Smooth muscle cell (in vitro differentiated cells): Measurements from ENCODE around the gene EPRS1. TPM values are rescaled to one million over a fixed set of nuclear protein-coding genes. Genes with fewer than 3 reads are reported as not detected.

Experiments used
- DNase-seq: peaks from one replicate; lab custom pipeline; 2025; ENCODE audit not compliant: unreplicated experiment; lab: John Stamatoyannopoulos, UW
- H2AFZ ChIP-seq: fragments of 200-600 bp; sonication (generic); 2 replicates; pipeline ENCODE4 v1.6.0; 2016; ENCODE audit warnings: antibody characterized with exemption, low read depth, mild to moderate bottlenecking
- H3F3A ChIP-seq: fragments of 200-600 bp; sonication (generic); 2 replicates; pipeline ENCODE4 v1.6.0; 2017; ENCODE audit warnings: antibody characterized with exemption, low read depth
- H3K27ac ChIP-seq: fragments of 200-600 bp; sonication (generic); 2 replicates; pipeline ENCODE4 v1.5.1; 2016; ENCODE audit warnings: low read depth, mild to moderate bottlenecking
- H3K27me3 ChIP-seq: fragments of 200-600 bp; sonication (generic); 2 replicates; pipeline ENCODE4 v1.6.1; 2016; ENCODE audit warnings: low read depth, mild to moderate bottlenecking
- H3K36me3 ChIP-seq: fragments of 200-600 bp; sonication (generic); 2 replicates; pipeline ENCODE4 v1.5.1; 2016; ENCODE audit warnings: low read depth
- H3K4me1 ChIP-seq: fragments of 200-600 bp; sonication (generic); 2 replicates; pipeline ENCODE4 v1.5.1; 2016; ENCODE audit warnings: low read depth
- H3K4me2 ChIP-seq: fragments of 200-600 bp; sonication (generic); 2 replicates; pipeline ENCODE4 v1.6.0; 2016; ENCODE audit warnings: mild to moderate bottlenecking
- H3K4me3 ChIP-seq: fragments of 200-600 bp; sonication (generic); 2 replicates; pipeline ENCODE4 v1.5.1; 2016; ENCODE audit warnings: mild to moderate bottlenecking
- H3K79me2 ChIP-seq: fragments of 200-600 bp; sonication (generic); 2 replicates; pipeline ENCODE4 v1.6.0; 2016; ENCODE audit warnings: low read depth, mild to moderate bottlenecking
- H3K9ac ChIP-seq: fragments of 200-600 bp; sonication (generic); 2 replicates; pipeline ENCODE4 v1.6.0; 2016; ENCODE audit warnings: low read depth
- H3K9me3 ChIP-seq: fragments of 200-600 bp; sonication (generic); replicated peaks from 2 replicates; pipeline ENCODE4 v1.5.1; 2016; ENCODE audit warnings: low read depth
- H4K20me1 ChIP-seq: fragments of 200-600 bp; sonication (generic); 2 replicates; pipeline ENCODE4 v1.6.0; 2016; ENCODE audit warnings: low read depth
- WGBS: methylation state at CpG from one replicate; pipeline ENCODE4 v1.1.7; 2016; ENCODE audit warnings: low lambda C conversion rate; 5-methylcytosine and 5-hydroxymethylcytosine counted together
- polyA plus RNA-seq: library from polyadenylated mRNA; unstranded; fragments of >200 nt; fragmentation: Nextera tagmentation; extraction: Ambion mirVana; gene quantifications from 2 replicates; pipeline ENCODE4 v1.2.1, GENCODE V29; 2016
- total RNA-seq: library from RNA; depleted of rRNA; stranded (reverse); fragments of >200 nt; gene quantifications from 2 replicates; pipeline ENCODE4 v1.2.3, GENCODE V29; 2014
- TF ChIP-seq, protein P1 (sequence below): fragments of 200-600 bp; sonication (generic); IDR thresholded peaks from 2 replicates; pipeline ENCODE4 v1.5.1; 2017; ENCODE audit warnings: borderline replicate concordance, mild to moderate bottlenecking, antibody characterized with exemption; ENCODE audit not compliant: insufficient read depth, poor library complexity, severe bottlenecking

Gene EPRS1
- total and polyA plus RNA-seq, 2 experiments from 2014 or later: 40.2 to 79.4 TPM

DNA sequence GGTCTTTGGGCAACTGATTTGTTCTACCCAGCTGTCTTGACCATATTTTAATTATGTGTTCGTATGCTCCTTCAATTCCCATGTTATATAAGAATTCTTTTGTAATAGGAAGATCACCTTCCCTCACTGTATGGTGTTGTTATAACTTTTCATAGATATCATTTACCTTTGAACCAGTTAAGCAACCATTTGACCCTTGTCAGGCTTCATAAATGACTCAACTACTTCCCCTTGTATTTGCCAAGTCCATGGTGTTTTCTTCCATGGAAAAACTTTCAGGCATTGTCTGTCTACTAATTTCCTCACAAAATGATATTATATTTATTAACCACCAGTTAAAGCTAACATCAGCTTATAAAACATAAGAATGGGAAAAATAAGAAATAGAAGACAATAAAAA is 38.2 kb upstream of the EPRS1 start:
- no peak overlapping the region for H2AFZ ChIP-seq
- no peak overlapping the region for H3K9ac ChIP-seq
- H3K27me3 ChIP-seq: no peaks in the 10 kb centered on the region
- H3K79me2 ChIP-seq: peaks cover 26% of the 10 kb centered on the region
- TF ChIP-seq, protein P1, sequence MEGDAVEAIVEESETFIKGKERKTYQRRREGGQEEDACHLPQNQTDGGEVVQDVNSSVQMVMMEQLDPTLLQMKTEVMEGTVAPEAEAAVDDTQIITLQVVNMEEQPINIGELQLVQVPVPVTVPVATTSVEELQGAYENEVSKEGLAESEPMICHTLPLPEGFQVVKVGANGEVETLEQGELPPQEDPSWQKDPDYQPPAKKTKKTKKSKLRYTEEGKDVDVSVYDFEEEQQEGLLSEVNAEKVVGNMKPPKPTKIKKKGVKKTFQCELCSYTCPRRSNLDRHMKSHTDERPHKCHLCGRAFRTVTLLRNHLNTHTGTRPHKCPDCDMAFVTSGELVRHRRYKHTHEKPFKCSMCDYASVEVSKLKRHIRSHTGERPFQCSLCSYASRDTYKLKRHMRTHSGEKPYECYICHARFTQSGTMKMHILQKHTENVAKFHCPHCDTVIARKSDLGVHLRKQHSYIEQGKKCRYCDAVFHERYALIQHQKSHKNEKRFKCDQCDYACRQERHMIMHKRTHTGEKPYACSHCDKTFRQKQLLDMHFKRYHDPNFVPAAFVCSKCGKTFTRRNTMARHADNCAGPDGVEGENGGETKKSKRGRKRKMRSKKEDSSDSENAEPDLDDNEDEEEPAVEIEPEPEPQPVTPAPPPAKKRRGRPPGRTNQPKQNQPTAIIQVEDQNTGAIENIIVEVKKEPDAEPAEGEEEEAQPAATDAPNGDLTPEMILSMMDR: no peak
- no peaks in the 10 kb centered on the region for H3K4me1 ChIP-seq
- DNase-seq: no peak
- H3K4me3 ChIP-seq: no peak overlapping the region
- H3K9me3 ChIP-seq: no peaks in the 10 kb centered on the region
- no peaks in the 10 kb centered on the region for H3K36me3 ChIP-seq
- H3F3A ChIP-seq: no peaks in the 10 kb centered on the region
- WGBS: 94% methylated on average over 1 of the region's 1 CpG
- H3K4me2 ChIP-seq: no peak overlapping the region
- no peak overlapping the region for H3K27ac ChIP-seq
- H4K20me1 ChIP-seq: peaks cover 6% of the 10 kb centered on the region

DNA sequence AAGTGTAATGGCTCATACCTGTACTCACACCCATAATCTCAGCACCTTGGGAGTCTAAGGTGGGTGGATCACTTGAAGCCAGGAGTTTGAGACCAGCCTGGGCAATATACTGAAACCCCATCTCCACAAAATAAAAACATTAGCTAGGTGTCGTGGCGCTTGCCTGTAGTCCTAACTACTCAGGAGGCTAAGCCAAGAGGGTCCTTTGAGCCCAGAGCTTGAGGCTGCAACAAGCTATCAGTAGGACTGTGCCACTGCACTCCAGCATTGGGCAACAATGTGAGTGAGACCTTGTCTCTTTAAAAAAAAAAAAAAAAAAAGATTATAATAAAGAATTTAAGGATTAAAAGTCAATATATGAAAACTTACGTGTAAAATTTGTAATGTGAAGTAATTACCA is 31.6 kb upstream of the EPRS1 start:
- WGBS: 94% methylated on average over 3 of the region's 3 CpGs
- H2AFZ ChIP-seq: no peak overlapping the region
- H3K9me3 ChIP-seq: no peaks in the 10 kb centered on the region
- no peaks in the 10 kb centered on the region for H3K4me1 ChIP-seq
- H3K27me3 ChIP-seq: no peaks in the 10 kb centered on the region
- H3K36me3 ChIP-seq: peaks cover 3% of the 10 kb centered on the region
- H3K79me2 ChIP-seq: no peaks in the 10 kb centered on the region
- peaks cover 3% of the 10 kb centered on the region for H4K20me1 ChIP-seq
- H3F3A ChIP-seq: no peaks in the 10 kb centered on the region
- TF ChIP-seq, protein P1: no peak
- H3K4me3 ChIP-seq: no peak overlapping the region
- no peak overlapping the region for H3K4me2 ChIP-seq
- H3K9ac ChIP-seq: no peak overlapping the region
- no peak for DNase-seq
- no peak overlapping the region for H3K27ac ChIP-seq

DNA sequence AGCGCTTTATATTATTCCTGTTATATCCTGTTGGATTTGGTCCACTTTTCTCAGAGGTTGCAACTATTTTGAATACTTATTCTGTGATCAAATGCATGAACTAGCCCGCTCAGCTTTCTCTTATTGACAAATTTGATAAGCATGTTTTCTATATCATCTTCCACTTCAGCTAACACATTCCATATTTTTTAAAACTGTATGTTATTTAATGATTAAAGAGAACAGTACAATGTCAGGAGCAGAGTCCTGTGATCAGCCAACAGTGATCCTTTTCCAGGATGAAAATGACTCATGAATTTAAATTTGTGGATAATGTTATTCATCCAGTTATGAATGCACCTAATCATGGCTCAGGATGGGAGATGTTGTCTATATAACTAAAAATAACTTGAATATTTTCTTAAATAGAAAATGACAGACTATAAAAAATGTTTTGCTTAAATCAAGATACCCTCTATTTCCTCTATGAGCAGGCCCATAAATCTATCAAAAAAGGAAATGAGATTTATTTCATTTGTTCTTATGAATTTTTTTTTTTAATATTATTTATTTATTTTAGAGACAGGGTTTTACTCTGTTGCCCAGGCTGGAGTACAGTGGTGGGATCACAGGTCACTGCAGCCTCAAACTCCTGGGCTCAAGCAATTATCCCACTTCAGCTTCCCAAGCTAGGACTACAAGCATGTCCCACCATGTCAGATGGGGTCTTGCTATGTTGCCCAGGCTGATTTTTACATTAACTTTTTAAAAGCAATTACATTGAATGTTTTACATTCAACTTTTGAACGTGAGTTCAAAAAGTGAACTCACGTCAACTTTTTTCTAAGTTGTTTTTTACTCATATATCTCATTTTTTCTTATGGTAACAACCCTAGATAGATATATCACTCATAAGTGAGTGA is 30.8 kb upstream of the EPRS1 start:
- no peak overlapping the region for H3K4me3 ChIP-seq
- no peaks in the 10 kb centered on the region for H3K27me3 ChIP-seq
- no peaks in the 10 kb centered on the region for H3K79me2 ChIP-seq
- TF ChIP-seq, protein P1: no peak
- H3K4me2 ChIP-seq: no peak overlapping the region
- peaks cover 3% of the 10 kb centered on the region for H4K20me1 ChIP-seq
- no peaks in the 10 kb centered on the region for H3K4me1 ChIP-seq
- DNase-seq: no peak
- H3F3A ChIP-seq: no peaks in the 10 kb centered on the region
- no peak overlapping the region for H2AFZ ChIP-seq
- no peak overlapping the region for H3K27ac ChIP-seq
- no peaks in the 10 kb centered on the region for H3K9me3 ChIP-seq
- 98% methylated on average over 4 of the region's 4 CpGs for WGBS
- H3K9ac ChIP-seq: no peak overlapping the region
- peaks cover 9% of the 10 kb centered on the region for H3K36me3 ChIP-seq
